ENCODE results near the gene SMIM28.

Gene SMIM28

DNA sequence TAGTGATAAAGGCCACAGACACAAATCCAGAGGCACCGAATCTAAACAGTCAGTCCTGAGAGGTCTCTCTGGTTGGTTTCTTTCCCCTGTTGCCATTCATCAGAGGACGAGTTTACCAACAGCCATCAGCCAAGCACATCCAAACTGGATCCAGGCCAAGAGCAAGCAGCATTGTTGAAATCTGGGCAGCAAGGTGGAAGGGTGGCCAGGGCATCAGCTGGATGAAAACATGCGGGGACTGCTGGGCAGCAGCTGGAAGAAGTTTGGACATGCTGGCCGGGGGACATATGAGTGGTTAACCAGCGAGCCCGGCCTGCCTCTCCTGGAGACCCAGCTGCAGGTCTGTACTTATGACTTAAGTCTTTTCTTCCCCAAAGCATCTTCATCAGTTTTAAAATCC, at the start of gene SMIM28:
TSS of gene SMIM28 (plus strand) at position 62 of the 400 bp plus-strand sequence. CDS start at position 230, 168 bp downstream.
- Histone ChIP-seq H3K9me2 (replicated peaks; ENCODE audit: insufficient read depth, low read length) (no peaks in the 10 kb centered on the region), H4K20me1 (ENCODE audit: insufficient read depth, low read length) (no peaks in the 10 kb centered on the region), H3K9ac (ENCODE audit: low read length) (no peak within 1 kb of the TSS), H2AFZ (ENCODE audit: low read length) (no peak within 1 kb of the TSS), H3K4me3 (ENCODE audit: low read length) (no peak within 1 kb of the TSS), H3K9me3 (replicated peaks; ENCODE audit: insufficient read depth, low read length) (no peaks in the 10 kb centered on the region), H3K4me2 (ENCODE audit: low read depth, low read length) (no peak within 1 kb of the TSS), H3K27ac (ENCODE audit: low read length) (no peak within 1 kb of the TSS), H3K27me3 (replicated peaks; ENCODE audit: insufficient read depth, low read length) (no peaks in the 10 kb centered on the region), H3F3A (ENCODE audit: insufficient read depth, low read length) (no peaks in the 10 kb centered on the region), H3K36me3 (replicated peaks; ENCODE audit: insufficient read depth, low read length) (no peaks in the 10 kb centered on the region), H3K79me2 (ENCODE audit: low read length) (no peaks in the 10 kb centered on the region), H3K4me1 (ENCODE audit: low read length) (no peaks in the 10 kb centered on the region)
- DNase-seq, result no peak
- TF ChIP-seq EZH2 (optimal IDR thresholded peaks at IDR 0.05; ENCODE audit: low read depth, low read length), result no peak
- TF ChIP-seq, protein P1, sequence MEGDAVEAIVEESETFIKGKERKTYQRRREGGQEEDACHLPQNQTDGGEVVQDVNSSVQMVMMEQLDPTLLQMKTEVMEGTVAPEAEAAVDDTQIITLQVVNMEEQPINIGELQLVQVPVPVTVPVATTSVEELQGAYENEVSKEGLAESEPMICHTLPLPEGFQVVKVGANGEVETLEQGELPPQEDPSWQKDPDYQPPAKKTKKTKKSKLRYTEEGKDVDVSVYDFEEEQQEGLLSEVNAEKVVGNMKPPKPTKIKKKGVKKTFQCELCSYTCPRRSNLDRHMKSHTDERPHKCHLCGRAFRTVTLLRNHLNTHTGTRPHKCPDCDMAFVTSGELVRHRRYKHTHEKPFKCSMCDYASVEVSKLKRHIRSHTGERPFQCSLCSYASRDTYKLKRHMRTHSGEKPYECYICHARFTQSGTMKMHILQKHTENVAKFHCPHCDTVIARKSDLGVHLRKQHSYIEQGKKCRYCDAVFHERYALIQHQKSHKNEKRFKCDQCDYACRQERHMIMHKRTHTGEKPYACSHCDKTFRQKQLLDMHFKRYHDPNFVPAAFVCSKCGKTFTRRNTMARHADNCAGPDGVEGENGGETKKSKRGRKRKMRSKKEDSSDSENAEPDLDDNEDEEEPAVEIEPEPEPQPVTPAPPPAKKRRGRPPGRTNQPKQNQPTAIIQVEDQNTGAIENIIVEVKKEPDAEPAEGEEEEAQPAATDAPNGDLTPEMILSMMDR (IDR thresholded peaks at IDR 0.05; ENCODE audit: low read length), result no peak
- TF ChIP-seq EZH2phosphoT487 (IDR thresholded peaks at IDR 0.05; ENCODE audit: low read length), result no peak

DNA sequence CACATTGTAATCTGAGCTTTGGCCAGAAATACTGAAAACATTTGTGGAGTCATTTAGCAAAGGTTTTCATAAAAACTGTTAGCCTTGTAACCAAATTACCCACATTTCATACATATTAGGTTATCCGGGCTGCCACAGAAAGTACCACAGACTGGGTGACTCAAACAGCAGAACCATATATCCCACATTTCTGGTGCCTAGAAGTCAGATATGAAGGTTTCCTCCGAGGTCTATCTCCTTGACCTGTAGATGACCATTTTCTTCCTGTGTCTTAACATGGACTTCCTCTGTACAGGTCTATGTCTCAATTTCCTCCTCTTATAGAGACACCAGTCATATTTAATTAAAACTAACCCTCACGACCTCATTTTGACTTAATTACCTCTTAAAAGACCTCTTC, 49.5 kb upstream of the SMIM28 start:
- DNase-seq, result no peak
- Histone ChIP-seq H3K4me2 (ENCODE audit: low read depth, low read length) (no peak overlapping the region), H3K4me3 (ENCODE audit: low read length) (no peak overlapping the region), H3K9me2 (replicated peaks; ENCODE audit: insufficient read depth, low read length) (no peaks in the 10 kb centered on the region), H3K9me3 (replicated peaks; ENCODE audit: insufficient read depth, low read length) (no peaks in the 10 kb centered on the region), H3F3A (ENCODE audit: insufficient read depth, low read length) (no peaks in the 10 kb centered on the region), H3K79me2 (ENCODE audit: low read length) (no peaks in the 10 kb centered on the region), H3K27ac (ENCODE audit: low read length) (no peak overlapping the region), H3K27me3 (replicated peaks; ENCODE audit: insufficient read depth, low read length) (no peaks in the 10 kb centered on the region), H4K20me1 (ENCODE audit: insufficient read depth, low read length) (no peaks in the 10 kb centered on the region), H3K9ac (ENCODE audit: low read length) (no peak overlapping the region), H3K36me3 (replicated peaks; ENCODE audit: insufficient read depth, low read length) (no peaks in the 10 kb centered on the region), H3K4me1 (ENCODE audit: low read length) (no peaks in the 10 kb centered on the region), H2AFZ (ENCODE audit: low read length) (no peak overlapping the region)
- TF ChIP-seq EZH2 (optimal IDR thresholded peaks at IDR 0.05; ENCODE audit: low read depth, low read length), result no peak
- TF ChIP-seq, protein P1 (IDR thresholded peaks at IDR 0.05; ENCODE audit: low read length), result no peak
- no peak for TF ChIP-seq EZH2phosphoT487 (IDR thresholded peaks at IDR 0.05; ENCODE audit: low read length)

DNA sequence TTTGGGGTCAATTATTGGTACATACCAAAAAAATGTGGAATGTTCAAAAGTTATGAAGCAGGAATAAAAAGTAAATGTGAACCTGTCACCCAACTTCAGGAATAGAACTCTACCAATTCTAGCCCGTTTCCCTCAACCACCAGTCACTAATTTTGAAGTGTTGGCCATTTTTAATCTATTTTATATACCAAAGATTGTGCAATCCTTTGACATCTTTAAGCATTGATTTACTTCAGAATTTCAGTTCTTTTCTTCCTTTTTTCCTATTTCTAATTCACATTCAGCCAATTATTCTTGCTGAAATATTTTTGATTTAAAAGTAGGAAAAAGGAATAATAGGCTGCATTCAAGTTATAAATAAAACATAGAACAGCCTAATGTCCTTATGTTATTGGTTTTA, 46.9 kb upstream of the SMIM28 start:
- H3K9ac ChIP-seq (ENCODE audit: low read length), result no peak overlapping the region
- no peak overlapping the region for H3K4me3 ChIP-seq (ENCODE audit: low read length)
- DNase-seq, result no peak
- H3K9me2 ChIP-seq (replicated peaks; ENCODE audit: insufficient read depth, low read length), result no peaks in the 10 kb centered on the region
- no peaks in the 10 kb centered on the region for H3K36me3 ChIP-seq (replicated peaks; ENCODE audit: insufficient read depth, low read length)
- no peak overlapping the region for H2AFZ ChIP-seq (ENCODE audit: low read length)
- no peaks in the 10 kb centered on the region for H3K79me2 ChIP-seq (ENCODE audit: low read length)
- H3K9me3 ChIP-seq (replicated peaks; ENCODE audit: insufficient read depth, low read length), result no peaks in the 10 kb centered on the region
- TF ChIP-seq, protein P1 (IDR thresholded peaks at IDR 0.05; ENCODE audit: low read length), result no peak
- no peak for TF ChIP-seq EZH2 (optimal IDR thresholded peaks at IDR 0.05; ENCODE audit: low read depth, low read length)
- no peak for TF ChIP-seq EZH2phosphoT487 (IDR thresholded peaks at IDR 0.05; ENCODE audit: low read length)
- no peak overlapping the region for H3K27ac ChIP-seq (ENCODE audit: low read length)
- H3F3A ChIP-seq (ENCODE audit: insufficient read depth, low read length), result no peaks in the 10 kb centered on the region
- H3K27me3 ChIP-seq (replicated peaks; ENCODE audit: insufficient read depth, low read length), result no peaks in the 10 kb centered on the region
- no peak overlapping the region for H3K4me2 ChIP-seq (ENCODE audit: low read depth, low read length)
- no peaks in the 10 kb centered on the region for H4K20me1 ChIP-seq (ENCODE audit: insufficient read depth, low read length)
- H3K4me1 ChIP-seq (ENCODE audit: low read length), result no peaks in the 10 kb centered on the region

All from MM.1S (cell line).